Uterus (tissue), 4 donors: ENCODE results near the gene ZNF260. TPM values are rescaled to one million over a fixed set of nuclear protein-coding genes. Genes with fewer than 3 reads are reported as not detected.

ENCODE experiments used
- DNase-seq, 2 donors: peaks; one replicate each; pipeline ENCODE4 v3.0.0-alpha.2; 2019 to 2020
- H3K27ac ChIP-seq, 2 donors: fragments of 200-600 bp; sonication (generic); 1 replicate in 1 of 2; 2 replicates in 1 of 2; pipeline ENCODE4 v1.5.1; 2016 to 2018
- H3K27me3 ChIP-seq, 2 donors: fragments of 200-600 bp; sonication (generic); one replicate each; pipeline ENCODE4 v1.5.1; 2018 to 2019; ENCODE audit warnings: control low read depth in 1 of 2
- H3K36me3 ChIP-seq, 2 donors: fragments of 200-600 bp; sonication (generic); one replicate each; pipeline ENCODE4 v1.5.1; 2019; ENCODE audit warnings: control low read depth in 1 of 2
- H3K4me1 ChIP-seq, 2 donors: fragments of 200-600 bp; sonication (generic); one replicate each; pipeline ENCODE4 v1.5.1; 2018 to 2019; ENCODE audit warnings: control low read depth in 1 of 2
- H3K4me3 ChIP-seq, 2 donors: fragments of 200-600 bp; sonication (generic); 1 replicate in 1 of 2; 2 replicates in 1 of 2; pipeline ENCODE4 v1.5.1; 2018 to 2019; ENCODE audit warnings: mild to moderate bottlenecking in 1 of 2
- H3K9me3 ChIP-seq, 2 donors: fragments of 200-600 bp; sonication (generic); one replicate each; pipeline ENCODE4 v1.5.1; 2019; ENCODE audit warnings: control low read depth in 1 of 2
- CTCF ChIP-seq, 4 experiments: fragments of 200-600 bp in 2 of 4; fragments of 450-650 bp in 2 of 4; sonication (generic) in 2 of 4; IDR thresholded peaks; one replicate each; pipeline ENCODE4 v1.5.1; 2016 to 2019; ENCODE audit warnings: antibody characterized with exemption in 4 of 4, mild to moderate bottlenecking in 2 of 4, moderate library complexity in 1 of 4
- POLR2A ChIP-seq, 2 donors: fragments of 450-650 bp; IDR thresholded peaks; one replicate each; pipeline ENCODE4 v1.6.1; 2016; ENCODE audit warnings: antibody characterized with exemption in 2 of 2, mild to moderate bottlenecking in 1 of 2, moderate library complexity in 1 of 2
- intact Hi-C: fragments of 100-400 bp; cut with DNase I; formaldehyde crosslinking; loops from one replicate; pipeline ENCODE4 v1.15.1; 2023; ENCODE audit warnings: low total_unique reads
- total RNA-seq, 4 donors: library from RNA; depleted of rRNA in 3 of 4; stranded (reverse); fragments of >200 nt in 3 of 4; gene quantifications; one replicate each; pipeline versions ENCODE4 v1.1.0 to v1.2.4, GENCODE V29; 2014 to 2023
- donor health status: DM: yes; HTN: yes; CAD: no.

The ZNF260 gene
- total RNA-seq, 4 donors from 2014 or later: 5.1 to 42.3 (median 13.9) TPM

GRCh38 chr19:36514012-36514612, 14.0 kb downstream of the ZNF260 start:
- Histone ChIP-seq H3K9me3 (peaks cover 5 to 98% of the 10 kb centered on the region in 2 donors), H3K4me3 (no peak overlapping the region), H3K27ac (no peak overlapping the region), H3K27me3 (no peaks in the 10 kb centered on the region), H3K36me3 (peaks cover 1 to 12% of the 10 kb centered on the region in 2 donors), H3K4me1 (no peaks in the 10 kb centered on the region)
- intact Hi-C loops: no loop called here
- DNase-seq: no peak
- TF ChIP-seq POLR2A (IDR thresholded peaks at IDR 0.05) (no peak), CTCF (IDR thresholded peaks at IDR 0.05) (no peak)

- no peaks in the 10 kb centered on the region for H3K4me1 ChIP-seq
- no peaks in the 10 kb centered on the region for H3K27me3 ChIP-seq
- peaks cover 0 to 62% of the 10 kb centered on the region in 2 donors for H3K9me3 ChIP-seq
- H3K36me3 ChIP-seq: no peaks in the 10 kb centered on the region
- no peak for TF ChIP-seq CTCF (IDR thresholded peaks at IDR 0.05)
- TF ChIP-seq POLR2A (IDR thresholded peaks at IDR 0.05): no peak
- H3K4me3 ChIP-seq: no peak overlapping the region
- DNase-seq: no peak
- no peak overlapping the region for H3K27ac ChIP-seq
- intact Hi-C loops: no loop called here
Measured at GRCh38 chr19:36508325-36508724, 19.7 kb downstream of the ZNF260 start.

GRCh38 chr19:36501973-36502372, 26.1 kb downstream of the ZNF260 start:
- intact Hi-C loops: no loop called here
- no peak for DNase-seq
- TF ChIP-seq POLR2A (IDR thresholded peaks at IDR 0.05) (no peak), CTCF (IDR thresholded peaks at IDR 0.05) (no peak)
- H3K27ac ChIP-seq: no peak overlapping the region
- H3K4me1 ChIP-seq: no peaks in the 10 kb centered on the region
- peaks cover 0 to 38% of the 10 kb centered on the region in 2 donors for H3K9me3 ChIP-seq
- no peak overlapping the region for H3K4me3 ChIP-seq
- no peaks in the 10 kb centered on the region for H3K27me3 ChIP-seq
- H3K36me3 ChIP-seq: no peaks in the 10 kb centered on the region

GRCh38 chr19:36497001-36497400, 31.1 kb downstream of the ZNF260 start:
- no peak overlapping the region for H3K4me3 ChIP-seq

More at GRCh38 chr19:36497001-36497400, 31.1 kb downstream of the ZNF260 start:
- TF ChIP-seq CTCF (IDR thresholded peaks at IDR 0.05): no peak
- no peak for TF ChIP-seq POLR2A (IDR thresholded peaks at IDR 0.05)
- Histone ChIP-seq H3K9me3 (peaks cover 0 to 12% of the 10 kb centered on the region in 2 donors), H3K36me3 (no peaks in the 10 kb centered on the region), H3K27me3 (no peaks in the 10 kb centered on the region), H3K27ac (no peak overlapping the region), H3K4me1 (no peaks in the 10 kb centered on the region)
- DNase-seq: no peak
- intact Hi-C loops: no loop called here
